Sigmoid colon (tissue), 7 donors: ENCODE data around the gene KRT12. TPM values are rescaled to one million over a fixed set of nuclear protein-coding genes. Genes with fewer than 3 reads are reported as not detected.
A peak's percentile ranks its signal among the peaks of the same experiment; 100 is the strongest.

Source experiments
- DNase-seq: peaks from one replicate; pipeline ENCODE4 v3.0.0-alpha.2; 2019
- H3K27ac ChIP-seq, 4 donors: fragments of 200-600 bp; sonication (generic); one replicate each; pipeline ENCODE4 v1.5.1; 2016 to 2019; ENCODE audit warnings: mild to moderate bottlenecking in 1 of 4
- H3K27me3 ChIP-seq, 3 donors: fragments of 200-600 bp; sonication (generic); one replicate each; pipeline ENCODE4 v1.5.1; 2019; ENCODE audit warnings: mild to moderate bottlenecking in 1 of 3
- H3K36me3 ChIP-seq, 4 donors: fragments of 200-600 bp; sonication (generic); one replicate each; pipeline ENCODE4 v1.5.1; 2016 to 2019
- H3K4me1 ChIP-seq, 4 donors: fragments of 200-600 bp; sonication (generic); one replicate each; pipeline ENCODE4 v1.5.1; 2017 to 2019
- H3K4me3 ChIP-seq, 4 donors: fragments of 200-600 bp; sonication (generic); one replicate each; pipeline ENCODE4 v1.5.1; 2017 to 2019; ENCODE audit warnings: mild to moderate bottlenecking in 2 of 4, moderate library complexity in 1 of 4
- H3K9me3 ChIP-seq, 4 donors: fragments of 200-600 bp in 3 of 4; sonication (generic) in 3 of 4; one replicate each; pipeline versions ENCODE4 v1.5.1 to v1.6.1; 2013 to 2019
- CTCF ChIP-seq, 4 experiments: fragments of 450-650 bp in 3 of 4; fragments of 200-600 bp in 1 of 4; IDR thresholded peaks; one replicate each; pipeline ENCODE4 v1.5.1; 2016 to 2019; ENCODE audit warnings: antibody characterized with exemption in 4 of 4, mild to moderate bottlenecking in 3 of 4, moderate library complexity in 2 of 4
- EP300 ChIP-seq, 4 donors: sonication (generic); formaldehyde crosslinking; IDR thresholded peaks; one replicate each; pipeline ENCODE4 v1.6.1; 2017; ENCODE audit warnings: antibody characterized with exemption in 4 of 4
- POLR2A ChIP-seq, 2 donors: fragments of 450-650 bp; IDR thresholded peaks; one replicate each; pipeline ENCODE4 v1.6.1; 2016; ENCODE audit warnings: antibody characterized with exemption in 2 of 2, mild to moderate bottlenecking in 2 of 2, moderate library complexity in 2 of 2
- POLR2AphosphoS5 ChIP-seq, 4 donors: sonication (generic); formaldehyde crosslinking; IDR thresholded peaks; one replicate each; pipeline ENCODE4 v1.6.1; 2017; ENCODE audit warnings: antibody characterized with exemption in 4 of 4
- WGBS, 2 donors: extraction: QIAGEN DNeasy Blood & Tissue Kit; methylation state at CpG; one replicate each; pipeline ENCODE4 v1.1.7; 2013; 5-methylcytosine and 5-hydroxymethylcytosine counted together
- intact Hi-C: fragments of 100-400 bp; cut with DNase I; formaldehyde crosslinking; loops from one replicate; pipeline ENCODE4 v1.15.1; 2023
- polyA plus RNA-seq, 3 donors: library from polyadenylated mRNA; stranded (reverse); fragments of 200-250 nt; gene quantifications; one replicate each; pipeline ENCODE4 v1.2.3, GENCODE V29; 2013
- total RNA-seq, 4 donors: library from RNA; depleted of rRNA; stranded (reverse); fragments of >200 nt; gene quantifications; one replicate each; pipeline ENCODE4 v1.1.0, GENCODE V29; 2016
- donor health status: healthy with polysubstance abuse.
- donor health status: Bipolar disorder and iron deficiency.
- donor health status: healthy.

Gene KRT12
- total and polyA plus RNA-seq, 7 donors, result 1.2 to 1.8 (median 1.3) TPM; not detected in 4

GRCh38 chr17:40909351-40909750 lies 42.3 kb upstream of the KRT12 start:
- Histone ChIP-seq H3K27me3 (peaks cover 0 to 9% (median 0%) of the 10 kb centered on the region in 3 donors), H3K9me3 (no peaks in the 10 kb centered on the region), H3K4me3 (no peak overlapping the region), H3K4me1 (peaks cover 0 to 17% (median 15%) of the 10 kb centered on the region in 4 donors), H3K27ac (peak overlapping the region in 3 of 4 donors; percentile 25 to 72 (median 47)), H3K36me3 (no peaks in the 10 kb centered on the region)
- intact Hi-C loops, result loop anchor here (1.0 to 5.0 kb wide), 4 partner anchors 418 to 757 kb away; no protein-coding TSS in a partner anchor
- WGBS, 2 donors, result 1% methylated on average over 5 of the region's 5 CpGs
- DNase-seq, result peak; percentile 89
- peak; percentile 53 to 74 (median 62) for TF ChIP-seq CTCF (IDR thresholded peaks at IDR 0.05)
- TF ChIP-seq EP300 (IDR thresholded peaks at IDR 0.05), result no peak
- no peak for TF ChIP-seq POLR2A (IDR thresholded peaks at IDR 0.05)
- peak in 1 of 4 donors; percentile 5 for TF ChIP-seq POLR2AphosphoS5 (IDR thresholded peaks at IDR 0.05)

DNA sequence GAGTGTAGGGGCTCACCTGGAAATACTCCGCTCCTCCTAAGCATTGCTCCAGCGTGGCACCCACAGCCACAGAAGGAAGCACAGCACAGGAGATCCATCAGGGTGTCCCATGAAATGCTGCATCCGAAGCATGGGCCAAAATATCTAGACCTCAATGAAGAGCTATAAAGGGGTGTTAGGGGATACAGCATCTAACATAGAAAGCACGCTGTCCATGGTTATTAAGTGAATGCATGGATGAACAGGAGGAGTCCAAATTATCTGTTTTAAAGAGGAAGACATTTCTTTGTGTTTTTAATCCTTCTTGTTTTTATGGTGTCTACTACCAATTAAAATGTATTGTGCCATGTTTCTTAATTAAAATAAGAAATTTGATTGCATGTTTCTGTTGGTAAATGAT lies 39.6 kb upstream of the KRT12 start:
- 94% methylated on average over 4 of the region's 4 CpGs for WGBS, 2 donors

GRCh38 chr17:40905370-40905769 lies 38.3 kb upstream of the KRT12 start:
- TF ChIP-seq POLR2AphosphoS5 (IDR thresholded peaks at IDR 0.05) (no peak), POLR2A (IDR thresholded peaks at IDR 0.05) (no peak), EP300 (IDR thresholded peaks at IDR 0.05) (no peak), CTCF (IDR thresholded peaks at IDR 0.05) (no peak)

More for the DNA sequence above, 39.6 kb upstream of the KRT12 start:
- no peak for DNase-seq
- Histone ChIP-seq H3K27me3 (peaks cover 0 to 9% (median 0%) of the 10 kb centered on the region in 3 donors), H3K9me3 (no peaks in the 10 kb centered on the region), H3K4me3 (no peak overlapping the region), H3K4me1 (peaks cover 0 to 17% (median 15%) of the 10 kb centered on the region in 4 donors), H3K27ac (no peak overlapping the region), H3K36me3 (no peaks in the 10 kb centered on the region)
- no peak for TF ChIP-seq CTCF (IDR thresholded peaks at IDR 0.05)
- TF ChIP-seq POLR2AphosphoS5 (IDR thresholded peaks at IDR 0.05), result no peak
- no peak for TF ChIP-seq POLR2A (IDR thresholded peaks at IDR 0.05)
- no peak for TF ChIP-seq EP300 (IDR thresholded peaks at IDR 0.05)
- intact Hi-C loops, result loop anchor here (5.0 kb wide), 2 partner anchors 421 to 741 kb away; no protein-coding TSS in a partner anchor

GRCh38 chr17:40903129-40903847 lies 36.3 kb upstream of the KRT12 start:
- Histone ChIP-seq H3K36me3 (no peaks in the 10 kb centered on the region), H3K4me1 (no peaks in the 10 kb centered on the region), H3K27ac (no peak overlapping the region), H3K9me3 (no peaks in the 10 kb centered on the region), H3K4me3 (no peak overlapping the region), H3K27me3 (peaks cover 0 to 13% (median 0%) of the 10 kb centered on the region in 3 donors)
- DNase-seq, result no peak
- TF ChIP-seq POLR2A (IDR thresholded peaks at IDR 0.05), result no peak
- no peak for TF ChIP-seq CTCF (IDR thresholded peaks at IDR 0.05)
- no peak for TF ChIP-seq POLR2AphosphoS5 (IDR thresholded peaks at IDR 0.05)
- no peak for TF ChIP-seq EP300 (IDR thresholded peaks at IDR 0.05)
- intact Hi-C loops, result no loop called here
- 13 to 62% methylated on average over 12 of the region's 12 CpGs for WGBS, 2 donors

More at GRCh38 chr17:40905370-40905769, 38.3 kb upstream of the KRT12 start:
- 94 to 96% methylated on average over 5 of the region's 5 CpGs for WGBS, 2 donors
- intact Hi-C loops, result loop anchor here (5.0 kb wide), 2 partner anchors 422 to 742 kb away; no protein-coding TSS in a partner anchor
- Histone ChIP-seq H3K27ac (no peak overlapping the region), H3K27me3 (peaks cover 0 to 9% (median 0%) of the 10 kb centered on the region in 3 donors), H3K4me3 (no peak overlapping the region), H3K4me1 (peaks cover 0 to 12% (median 10%) of the 10 kb centered on the region in 4 donors), H3K9me3 (no peaks in the 10 kb centered on the region), H3K36me3 (no peaks in the 10 kb centered on the region)
- no peak for DNase-seq
